Breast epithelium (tissue), 3 donors: ENCODE results near the gene ZNF76.

ENCODE experiments used
- CTCF ChIP-seq, 3 donors: fragments of 450-650 bp; IDR thresholded peaks; one replicate each; pipeline ENCODE4 v1.5.1; 2016 to 2017; ENCODE audit warnings: antibody characterized with exemption in 3 of 3, mild to moderate bottlenecking in 3 of 3, moderate library complexity in 3 of 3
- POLR2A ChIP-seq: fragments of 450-650 bp; IDR thresholded peaks from one replicate; pipeline ENCODE4 v1.6.1; 2016; ENCODE audit warnings: antibody characterized with exemption, mild to moderate bottlenecking, moderate library complexity

- no peak for TF ChIP-seq CTCF (IDR thresholded peaks at IDR 0.05)
- TF ChIP-seq POLR2A, result no peak
Observed at GRCh38 chr6:35320031-35320410, 60.5 kb downstream of the ZNF76 start.
